Stimulated activated CD8-positive, alpha-beta memory T cell treated with anti-CD3 and anti-CD28 coated beads, Interleukin-7, amount 100 ng/mL, for 24 hours (primary cell): Measurements from ENCODE around the gene AOC3.
"Not testable (repeated sequence)": the region's sequence is repeated elsewhere in the genome, so short reads cannot be mapped to it uniquely, and the experiment has no call there.

Source experiments
- DNase-seq: peaks from one replicate; pipeline ENCODE4 v3.0.0-alpha.2; 2020; ENCODE audit warnings: low read depth

AOC3 gene

DNA sequence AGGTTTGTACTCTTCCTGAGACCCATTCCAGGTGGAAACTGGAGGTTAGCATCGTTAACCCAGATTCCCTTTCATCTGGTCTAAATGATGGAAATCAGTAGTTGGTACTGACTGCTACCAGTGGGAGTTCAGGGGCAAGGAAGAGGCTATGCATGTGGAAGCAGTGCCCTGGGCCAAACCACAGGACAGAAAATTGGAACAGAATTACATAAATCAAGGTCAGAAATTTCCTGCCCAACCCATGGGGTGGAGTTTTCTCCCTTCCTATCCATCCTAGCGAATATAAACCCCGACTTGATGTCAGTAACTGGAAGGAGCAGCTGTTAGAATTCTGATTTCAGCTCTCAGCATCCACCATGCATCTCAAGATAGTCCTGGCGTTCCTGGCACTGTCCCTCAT lies 6.7 kb upstream of the AOC3 start, which contains the start of gene AOC2:
AOC2 (plus strand) TSS at position 310 of the 400 bp plus-strand sequence; CDS start at position 357, 47 bp downstream.
- DNase-seq = no peak

- no peak for DNase-seq
Measured at GRCh38 chr17:42844761-42845555, 6.0 kb upstream of the AOC3 start.

DNA sequence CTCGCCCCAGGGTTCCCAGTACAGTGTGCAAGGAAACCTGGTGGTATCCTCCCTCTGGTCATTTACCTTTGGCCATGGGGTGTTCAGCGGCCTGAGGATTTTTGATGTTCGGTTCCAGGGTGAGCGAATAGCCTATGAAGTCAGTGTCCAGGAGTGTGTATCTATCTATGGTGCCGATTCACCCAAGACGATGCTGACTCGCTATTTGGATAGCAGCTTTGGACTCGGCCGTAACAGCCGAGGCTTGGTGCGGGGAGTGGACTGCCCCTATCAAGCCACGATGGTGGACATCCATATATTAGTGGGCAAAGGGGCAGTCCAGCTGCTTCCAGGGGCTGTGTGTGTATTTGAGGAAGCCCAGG lies 5.5 kb upstream of the AOC3 start:
- DNase-seq = no peak

- no peak for DNase-seq
Measured at GRCh38 chr17:42845918-42846593, 4.9 kb upstream of the AOC3 start.

GRCh38 chr17:42846594-42847280 lies 4.3 kb upstream of the AOC3 start:
- DNase-seq = no peak

DNA sequence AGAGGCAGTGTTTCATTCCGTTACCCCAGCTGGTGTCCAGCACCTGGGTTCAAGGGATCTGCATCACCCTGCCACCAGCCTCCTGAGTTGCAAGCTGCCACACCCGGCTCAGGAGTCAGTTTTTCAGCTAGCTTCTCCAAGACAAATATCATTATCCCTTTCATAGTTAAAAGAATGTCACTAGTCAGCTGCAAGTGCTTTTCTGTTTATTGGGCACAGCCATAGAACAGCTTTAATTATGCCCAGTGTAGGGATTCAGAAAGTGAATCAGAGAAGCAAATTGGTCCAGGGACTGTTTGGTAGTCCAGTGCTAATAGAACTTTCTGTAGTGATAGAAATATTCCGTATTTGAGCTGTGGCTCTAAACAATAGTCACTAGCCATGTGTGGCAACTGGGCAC lies 2.9 kb upstream of the AOC3 start:
- DNase-seq = no peak

GRCh38 chr17:42849031-42849430 lies 2.0 kb upstream of the AOC3 start:
- DNase-seq = no peak

DNA sequence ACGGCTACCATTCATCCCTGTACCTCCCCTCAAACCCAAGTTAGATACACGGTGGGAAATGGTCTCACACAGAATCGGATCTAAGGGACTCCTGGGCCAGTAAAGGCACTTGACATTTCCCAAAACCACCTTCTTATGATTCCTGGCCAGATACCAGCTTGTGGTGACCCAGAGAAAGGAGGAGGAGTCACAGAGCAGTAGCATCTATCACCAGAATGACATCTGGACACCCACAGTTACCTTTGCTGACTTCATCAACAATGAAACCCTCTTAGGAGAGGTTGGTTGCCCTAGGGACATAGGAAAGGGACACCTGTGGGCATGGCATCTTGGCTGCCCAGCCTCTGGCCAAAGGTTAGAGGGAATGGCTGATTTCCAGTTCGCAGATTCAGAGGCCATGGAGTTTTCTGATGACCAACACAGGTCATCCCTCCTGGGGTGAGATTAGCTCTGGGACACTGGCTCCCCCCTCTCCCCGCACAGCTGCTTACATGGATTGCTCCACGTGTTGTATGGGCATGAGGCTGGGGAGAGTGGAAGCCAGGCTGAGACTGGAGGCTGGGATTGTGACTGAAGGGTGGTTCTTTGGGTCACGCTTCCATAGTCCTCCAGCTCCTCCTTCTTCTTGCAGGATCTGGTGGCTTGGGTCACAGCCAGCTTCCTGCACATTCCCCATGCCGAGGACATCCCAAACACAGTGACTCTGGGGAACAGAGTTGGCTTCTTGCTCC lies 1.4 kb upstream of the AOC3 start:
- no peak for DNase-seq

DNA sequence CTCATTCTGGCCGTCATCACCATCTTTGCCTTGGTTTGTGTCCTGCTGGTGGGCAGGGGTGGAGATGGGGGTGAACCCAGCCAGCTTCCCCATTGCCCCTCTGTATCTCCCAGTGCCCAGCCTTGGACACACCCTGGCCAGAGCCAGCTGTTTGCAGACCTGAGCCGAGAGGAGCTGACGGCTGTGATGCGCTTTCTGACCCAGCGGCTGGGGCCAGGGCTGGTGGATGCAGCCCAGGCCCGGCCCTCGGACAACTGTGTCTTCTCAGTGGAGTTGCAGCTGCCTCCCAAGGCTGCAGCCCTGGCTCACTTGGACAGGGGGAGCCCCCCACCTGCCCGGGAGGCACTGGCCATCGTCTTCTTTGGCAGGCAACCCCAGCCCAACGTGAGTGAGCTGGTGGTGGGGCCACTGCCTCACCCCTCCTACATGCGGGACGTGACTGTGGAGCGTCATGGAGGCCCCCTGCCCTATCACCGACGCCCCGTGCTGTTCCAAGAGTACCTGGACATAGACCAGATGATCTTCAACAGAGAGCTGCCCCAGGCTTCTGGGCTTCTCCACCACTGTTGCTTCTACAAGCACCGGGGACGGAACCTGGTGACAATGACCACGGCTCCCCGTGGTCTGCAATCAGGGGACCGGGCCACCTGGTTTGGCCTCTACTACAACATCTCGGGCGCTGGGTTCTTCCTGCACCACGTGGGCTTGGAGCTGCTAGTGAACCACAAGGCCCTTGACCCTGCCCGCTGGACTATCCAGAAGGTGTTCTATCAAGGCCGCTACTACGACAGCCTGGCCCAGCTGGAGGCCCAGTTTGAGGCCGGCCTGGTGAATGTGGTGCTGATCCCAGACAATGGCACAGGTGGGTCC lies 607 bp downstream of the AOC3 start:
- not testable (repeated sequence) for DNase-seq

- no peak for DNase-seq
Measured at GRCh38 chr17:42852351-42852750, 1.4 kb downstream of the AOC3 start.

- DNase-seq = no peak
Measured at GRCh38 chr17:42853004-42853403, 2.0 kb downstream of the AOC3 start.

GRCh38 chr17:42853597-42853967 lies 2.6 kb downstream of the AOC3 start:
- DNase-seq = no peak

GRCh38 chr17:42853968-42854790 lies 3.2 kb downstream of the AOC3 start:
- no peak for DNase-seq

- no peak for DNase-seq
Measured at GRCh38 chr17:42855048-42855596, 4.1 kb downstream of the AOC3 start.

DNA sequence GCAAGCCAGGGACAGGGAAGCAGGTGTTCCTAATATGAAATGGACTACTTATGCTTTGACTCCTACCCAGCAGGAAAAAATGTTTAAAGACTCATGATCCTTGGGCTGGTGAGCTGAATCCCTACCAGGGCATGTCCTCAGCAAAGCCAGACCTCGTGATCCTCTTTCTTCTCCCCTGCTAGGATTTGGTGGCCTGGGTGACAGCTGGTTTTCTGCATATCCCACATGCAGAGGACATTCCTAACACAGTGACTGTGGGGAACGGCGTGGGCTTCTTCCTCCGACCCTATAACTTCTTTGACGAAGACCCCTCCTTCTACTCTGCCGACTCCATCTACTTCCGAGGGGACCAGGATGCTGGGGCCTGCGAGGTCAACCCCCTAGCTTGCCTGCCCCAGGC lies 5.1 kb downstream of the AOC3 start:
- not testable (repeated sequence) for DNase-seq

DNA sequence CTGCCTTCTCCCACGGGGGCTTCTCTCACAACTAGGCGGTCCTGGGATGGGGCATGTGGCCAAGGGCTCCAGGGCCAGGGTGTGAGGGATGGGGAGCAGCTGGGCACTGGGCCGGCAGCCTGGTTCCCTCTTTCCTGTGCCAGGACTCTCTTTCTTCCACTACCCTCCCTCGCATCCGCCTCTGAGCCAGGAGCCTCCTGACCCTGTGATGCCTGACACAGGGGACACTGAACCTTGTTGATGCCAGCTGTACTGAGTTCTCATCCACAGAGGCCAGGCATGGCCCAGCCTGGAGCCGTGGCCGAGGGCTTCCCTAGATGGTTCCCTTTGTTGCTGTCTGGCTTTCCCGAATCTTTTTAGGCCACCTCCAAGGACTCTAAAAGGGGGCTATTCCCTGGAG lies 5.5 kb downstream of the AOC3 start:
- DNase-seq = not testable (repeated sequence)

GRCh38 chr17:42857389-42857788 lies 6.4 kb downstream of the AOC3 start:
- DNase-seq = no peak

DNA sequence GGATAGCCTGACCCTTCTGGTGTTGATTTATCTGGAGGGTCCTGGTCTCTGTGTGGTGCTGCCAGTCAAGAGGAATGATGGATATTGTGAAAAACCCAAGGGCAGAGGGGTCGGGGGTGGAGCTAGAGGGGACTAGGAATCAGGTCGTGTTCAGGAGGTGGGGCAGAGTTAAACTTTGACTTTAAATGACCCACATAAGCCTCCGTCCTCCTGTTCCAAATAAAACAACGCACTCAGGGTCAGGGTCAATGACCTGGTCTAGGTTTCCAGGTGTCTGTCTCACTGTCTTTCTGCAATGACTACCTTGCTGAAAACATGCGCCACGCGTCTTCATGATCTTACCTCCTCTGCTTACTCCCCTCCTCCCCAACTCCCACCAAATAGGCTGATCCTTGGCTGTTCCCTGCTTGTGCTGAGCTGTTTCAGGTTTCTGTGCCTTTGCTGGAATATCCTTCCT lies 14.7 kb downstream of the AOC3 start:
- no peak for DNase-seq

DNA sequence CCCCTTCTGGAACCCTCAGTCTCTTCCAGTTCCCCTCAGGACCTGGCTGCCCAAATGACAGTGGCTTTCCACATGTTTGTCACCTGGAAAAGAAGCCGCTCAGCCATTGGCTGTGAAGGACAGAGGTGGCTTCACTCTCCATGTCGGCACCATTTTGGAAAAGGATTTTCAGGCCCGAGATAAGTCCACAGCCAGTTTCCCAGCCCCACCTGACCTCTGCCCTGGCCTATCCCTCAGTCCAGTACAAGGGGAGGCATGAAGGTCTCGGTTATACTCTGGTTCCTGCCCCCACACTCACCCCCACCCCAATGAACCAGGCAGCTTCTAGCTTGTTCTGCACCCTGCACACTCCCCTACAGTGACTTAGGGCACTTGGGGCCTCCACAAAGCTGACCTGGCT lies 15.2 kb downstream of the AOC3 start:
- DNase-seq = no peak
